Karpas-422 (cell line): ENCODE measurements around the gene PLXNC1. TPM values are rescaled to one million over a fixed set of nuclear protein-coding genes. Genes with fewer than 3 reads are reported as not detected.

Experiments used
- DNase-seq: peaks from one replicate; pipeline ENCODE4 v3.0.0-alpha.2; 2015
- H2AFZ ChIP-seq: fragments of 200-600 bp; sonication (generic); 2 replicates; pipeline ENCODE4 v1.6.1; 2014; ENCODE audit warnings: antibody characterized with exemption, low read length, mixed read lengths
- H3K27ac ChIP-seq: fragments of 200-600 bp; sonication (generic); 2 replicates; pipeline ENCODE4 v1.5.1; 2014; ENCODE audit warnings: mild to moderate bottlenecking, low read length, moderate library complexity
- H3K27me3 ChIP-seq: fragments of 200-600 bp; sonication (generic); 2 replicates; pipeline ENCODE4 v1.6.1; 2014; ENCODE audit warnings: low read length, mixed read lengths
- H3K36me3 ChIP-seq: fragments of 200-600 bp; sonication (generic); 2 replicates; pipeline ENCODE4 v1.6.1; 2014; ENCODE audit warnings: low read length, mixed read lengths; ENCODE audit not compliant: insufficient read depth
- H3K4me1 ChIP-seq: fragments of 200-600 bp; sonication (generic); 2 replicates; pipeline ENCODE4 v1.6.1; 2014; ENCODE audit warnings: mild to moderate bottlenecking, low read length, mixed read lengths
- H3K4me2 ChIP-seq: fragments of 200-600 bp; sonication (generic); 2 replicates; pipeline ENCODE4 v1.6.1; 2014; ENCODE audit warnings: low read length, low read depth, mild to moderate bottlenecking; ENCODE audit not compliant: poor library complexity, severe bottlenecking
- H3K4me3 ChIP-seq: fragments of 200-600 bp; sonication (generic); 2 replicates; pipeline ENCODE4 v1.5.1; 2014; ENCODE audit warnings: mild to moderate bottlenecking, antibody characterized with exemption, low read length, mixed read lengths
- H3K79me2 ChIP-seq: fragments of 200-600 bp; sonication (generic); 2 replicates; pipeline ENCODE4 v1.6.1; 2014; ENCODE audit warnings: mild to moderate bottlenecking, low read length, mixed read lengths
- H3K9ac ChIP-seq: fragments of 200-600 bp; sonication (generic); 2 replicates; pipeline ENCODE4 v1.6.0; 2014; ENCODE audit warnings: low read length
- H3K9me2 ChIP-seq: fragments of 200-600 bp; sonication (generic), shearing (Covaris generic); replicated peaks from 2 replicates; pipeline ENCODE4 v1.6.0; 2014; ENCODE audit warnings: mild to moderate bottlenecking, low read length, moderate library complexity; ENCODE audit not compliant: insufficient read depth
- H3K9me3 ChIP-seq: fragments of 300-700, 200-600 bp; sonication (generic); 2 replicates; pipeline ENCODE4 v1.6.1; 2014; ENCODE audit warnings: low read length, mixed read lengths
- H4K20me1 ChIP-seq: fragments of 200-600 bp; sonication (generic); 2 replicates; pipeline ENCODE4 v1.6.1; 2014; ENCODE audit warnings: mild to moderate bottlenecking, antibody characterized with exemption, low read length, low read depth; ENCODE audit not compliant: insufficient read depth
- total RNA-seq: library from RNA; depleted of rRNA; stranded (reverse); fragments of >200 nt; shearing (Covaris generic); gene quantifications from 2 replicates; pipeline ENCODE4 v1.2.3, GENCODE V29; 2014; ENCODE audit warnings: low replicate concordance

The PLXNC1 gene
- total RNA-seq, 1 experiment from 2014 or later, result 11.9 TPM

- Histone ChIP-seq H3K27me3 (no peaks in the 10 kb centered on the region), H3K4me3 (no peak overlapping the region), H3K4me2 (no peak overlapping the region), H3K9ac (no peak overlapping the region), H3K36me3 (peaks cover 4% of the 10 kb centered on the region; the same call in 1 of the 2 replicates), H3K79me2 (no peaks in the 10 kb centered on the region), H4K20me1 (no peaks in the 10 kb centered on the region), H3K4me1 (0 out of 2 replicates have a peak, but pooled peaks cover 3% of the 10 kb centered on the region), H3K27ac (no peak overlapping the region), H3K9me3 (no peaks in the 10 kb centered on the region), H3K9me2 (no peaks in the 10 kb centered on the region), H2AFZ (no peak overlapping the region)
- DNase-seq, result no peak
These were observed 148.8 kb downstream of the PLXNC1 start for GRCh38 chr12:94297096-94297699.

DNA sequence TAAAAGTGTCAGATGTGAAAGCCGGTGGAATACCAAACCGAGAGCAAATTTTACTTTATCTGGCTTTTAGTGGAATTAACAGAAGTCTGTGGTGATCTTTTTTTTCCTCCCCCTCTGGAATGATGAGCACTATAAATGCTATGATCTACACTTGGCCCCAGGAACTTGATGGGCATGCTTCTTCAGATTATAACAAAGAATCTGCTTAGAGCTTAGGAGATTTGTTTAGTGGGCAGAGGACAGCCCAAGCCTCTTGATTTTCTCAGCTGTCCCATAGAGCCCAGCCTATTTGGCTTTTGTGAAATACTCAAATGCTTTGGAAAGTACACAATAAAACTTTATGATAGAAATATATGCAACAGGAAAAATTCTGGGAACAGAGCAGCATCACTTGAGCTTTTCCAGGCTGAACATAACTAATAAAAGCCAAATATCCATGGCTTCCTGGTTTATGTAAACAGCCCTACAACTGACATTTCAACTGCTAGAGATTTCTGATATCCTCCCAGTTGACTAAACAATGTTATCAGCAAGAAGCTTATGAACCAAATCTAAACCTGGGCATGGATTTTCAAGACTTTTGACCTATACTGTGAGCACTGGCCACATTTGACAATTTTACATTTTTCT, 149.6 kb downstream of the PLXNC1 start:
- Histone ChIP-seq H3K36me3 (peaks cover 8% of the 10 kb centered on the region; the same call in 1 of the 2 replicates), H3K27ac (0 out of 2 replicates have a peak overlapping the region, but pooled peaks have one; percentile 10), H3K4me2 (no peak overlapping the region), H3K4me3 (no peak overlapping the region), H3K79me2 (no peaks in the 10 kb centered on the region), H2AFZ (no peak overlapping the region), H3K9ac (no peak overlapping the region), H3K4me1 (0 out of 2 replicates have a peak, but pooled peaks cover 3% of the 10 kb centered on the region), H3K27me3 (no peaks in the 10 kb centered on the region), H3K9me3 (no peaks in the 10 kb centered on the region), H4K20me1 (no peaks in the 10 kb centered on the region), H3K9me2 (no peaks in the 10 kb centered on the region)
- DNase-seq, result no peak

DNA sequence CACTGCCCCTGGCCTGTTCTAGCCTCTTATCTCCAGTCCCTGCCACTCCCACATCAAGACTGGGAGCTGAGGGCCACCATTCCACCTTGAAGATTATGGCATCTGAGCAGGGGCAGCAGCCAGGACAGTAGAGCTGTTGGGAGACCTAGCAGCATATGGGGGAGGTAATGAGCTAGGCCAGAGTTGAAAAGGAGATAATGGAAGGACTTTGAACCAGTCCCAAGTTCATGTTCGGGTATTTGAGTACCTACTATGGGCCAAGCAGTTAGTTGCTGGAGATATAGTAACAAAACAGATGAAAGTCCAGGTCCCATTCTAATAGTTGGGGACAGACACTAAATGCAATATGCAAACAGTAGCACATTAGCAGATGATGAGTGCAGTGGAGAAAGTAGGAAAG, 151.5 kb downstream of the PLXNC1 start:
- H3K36me3 ChIP-seq, result peaks cover 22% of the 10 kb centered on the region
- H3K27ac ChIP-seq, result no peak overlapping the region
- H3K4me2 ChIP-seq, result no peak overlapping the region
- no peak overlapping the region for H3K4me3 ChIP-seq
- H2AFZ ChIP-seq, result no peak overlapping the region
- H3K9me2 ChIP-seq, result no peaks in the 10 kb centered on the region
- DNase-seq, result no peak
- no peaks in the 10 kb centered on the region for H3K27me3 ChIP-seq
- H3K4me1 ChIP-seq, result 0 out of 2 replicates have a peak, but pooled peaks cover 3% of the 10 kb centered on the region
- no peaks in the 10 kb centered on the region for H3K79me2 ChIP-seq
- H3K9me3 ChIP-seq, result no peaks in the 10 kb centered on the region
- no peak overlapping the region for H3K9ac ChIP-seq
- H4K20me1 ChIP-seq, result no peaks in the 10 kb centered on the region

GRCh38 chr12:94304012-94304411, 155.6 kb downstream of the PLXNC1 start:
- Histone ChIP-seq H4K20me1 (no peaks in the 10 kb centered on the region), H3K27ac (no peak overlapping the region), H3K27me3 (no peaks in the 10 kb centered on the region), H3K9ac (no peak overlapping the region), H3K4me3 (no peak overlapping the region), H3K4me1 (no peaks in the 10 kb centered on the region), H3K36me3 (peaks cover 59% of the 10 kb centered on the region), H3K4me2 (no peak overlapping the region), H3K9me2 (no peaks in the 10 kb centered on the region), H3K79me2 (no peaks in the 10 kb centered on the region), H3K9me3 (no peaks in the 10 kb centered on the region), H2AFZ (no peak overlapping the region)
- no peak for DNase-seq

GRCh38 chr12:94304566-94305061, 156.2 kb downstream of the PLXNC1 start:
- H2AFZ ChIP-seq, result no peak overlapping the region
- no peak overlapping the region for H3K9ac ChIP-seq
- H3K27me3 ChIP-seq, result no peaks in the 10 kb centered on the region
- no peak for DNase-seq
- no peak overlapping the region for H3K4me2 ChIP-seq
- no peaks in the 10 kb centered on the region for H3K9me3 ChIP-seq
- H3K4me3 ChIP-seq, result no peak overlapping the region
- no peaks in the 10 kb centered on the region for H3K4me1 ChIP-seq
- no peaks in the 10 kb centered on the region for H3K79me2 ChIP-seq
- H3K36me3 ChIP-seq, result peaks cover 64% of the 10 kb centered on the region
- no peak overlapping the region for H3K27ac ChIP-seq
- no peaks in the 10 kb centered on the region for H3K9me2 ChIP-seq
- H4K20me1 ChIP-seq, result no peaks in the 10 kb centered on the region

GRCh38 chr12:94305130-94305957, 157.0 kb downstream of the PLXNC1 start:
- Histone ChIP-seq H3K9me3 (no peaks in the 10 kb centered on the region), H3K4me1 (no peaks in the 10 kb centered on the region), H3K79me2 (no peaks in the 10 kb centered on the region), H3K9ac (no peak overlapping the region), H2AFZ (no peak overlapping the region), H3K9me2 (no peaks in the 10 kb centered on the region), H3K36me3 (peaks cover 67% of the 10 kb centered on the region), H4K20me1 (no peaks in the 10 kb centered on the region), H3K4me3 (no peak overlapping the region), H3K27me3 (no peaks in the 10 kb centered on the region), H3K4me2 (no peak overlapping the region), H3K27ac (no peak overlapping the region)
- DNase-seq, result no peak

- Histone ChIP-seq H3K9me2 (no peaks in the 10 kb centered on the region), H3K27me3 (no peaks in the 10 kb centered on the region), H3K4me1 (no peaks in the 10 kb centered on the region), H2AFZ (no peak overlapping the region), H3K4me3 (no peak overlapping the region), H3K79me2 (no peaks in the 10 kb centered on the region), H3K9me3 (no peaks in the 10 kb centered on the region), H3K36me3 (peaks cover 78% of the 10 kb centered on the region), H3K9ac (no peak overlapping the region), H4K20me1 (no peaks in the 10 kb centered on the region), H3K4me2 (no peak overlapping the region), H3K27ac (no peak overlapping the region)
- no peak for DNase-seq
These were observed 160.2 kb downstream of the PLXNC1 start for GRCh38 chr12:94308612-94309011.

DNA sequence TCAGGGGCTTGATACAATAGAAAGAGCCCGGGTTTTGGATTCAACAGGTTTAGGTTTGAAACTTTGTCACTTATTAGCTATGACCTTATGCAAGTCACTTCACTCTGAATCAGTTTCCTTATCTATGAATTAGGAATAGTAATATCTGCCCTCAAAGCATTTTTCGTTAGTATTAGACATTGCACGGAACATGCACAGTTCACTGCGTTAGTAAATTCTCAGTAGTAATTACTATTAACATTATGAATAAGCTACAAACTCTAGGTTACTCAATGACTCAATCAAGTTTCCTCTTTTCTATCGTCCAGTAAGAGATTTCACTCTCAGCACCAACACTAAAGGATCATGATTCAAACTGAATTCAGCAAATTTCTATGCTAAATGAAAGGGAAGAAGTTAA, 161.0 kb downstream of the PLXNC1 start:
- Histone ChIP-seq H3K79me2 (no peaks in the 10 kb centered on the region), H3K4me2 (no peak overlapping the region), H3K27ac (no peak overlapping the region), H3K9me2 (no peaks in the 10 kb centered on the region), H3K4me1 (no peaks in the 10 kb centered on the region), H3K9me3 (no peaks in the 10 kb centered on the region), H3K27me3 (no peaks in the 10 kb centered on the region), H3K36me3 (peaks cover 74% of the 10 kb centered on the region), H2AFZ (no peak overlapping the region), H3K9ac (no peak overlapping the region), H4K20me1 (no peaks in the 10 kb centered on the region), H3K4me3 (no peak overlapping the region)
- DNase-seq, result no peak
